HCT116 (cell line): ENCODE results near the gene CPT1A. TPM values are rescaled to one million over a fixed set of nuclear protein-coding genes. Genes with fewer than 3 reads are reported as not detected.

Source experiments
- ATAC-seq: fragments of 200-7000 bp; cut with Tn5 transposase; 2 replicates; pipeline ENCODE4 v1.9.1; 2020; ENCODE audit warnings: mild to moderate bottlenecking, moderate library complexity
- BruUV-seq: library from RNA; stranded (reverse); fragments of 400-500 nt; replicated peaks from 2 replicates; lab custom pipeline; 2021; lab: Mats Ljungman, UMichigan
- CTCF ChIA-PET: fragments of 300-600 bp; sonication (Branson Sonifier 250); formaldehyde crosslinking; loops from one replicate; lab custom pipeline; 2021; ENCODE audit warnings: antibody characterized with exemption; lab: Charles Lee
- POLR2A ChIA-PET: fragments of 300-600, 350-600 bp; sonication (Branson Sonifier 250); formaldehyde crosslinking; loops from one replicate; lab custom pipeline; 2021; ENCODE audit warnings: antibody characterized with exemption; lab: Charles Lee
- RAD21 ChIA-PET, 2 experiments: fragments of 300-600 bp; sonication (Branson Sonifier 250); formaldehyde crosslinking; loops; one replicate each; lab custom pipeline; 2023; ENCODE audit warnings: low total read pairs in 2 of 2; ENCODE audit not compliant: uncharacterized antibody in 2 of 2, unreplicated experiment in 2 of 2, low non-redundant PET in 1 of 2; lab: Charles Lee
- DNase-seq: peaks from one replicate; pipeline ENCODE4 v3.0.0-alpha.2; 2010; ENCODE audit warnings: low read depth, low spot score
- H2AFZ ChIP-seq: fragments of 200-600 bp; shearing (Covaris generic), sonication (generic); 2 replicates; pipeline ENCODE4 v1.6.1; 2017; ENCODE audit warnings: low read depth, mixed run types, mixed read lengths, antibody characterized with exemption, low read length; ENCODE audit not compliant: poor library complexity, severe bottlenecking
- H3K27ac ChIP-seq: 2 replicates; pipeline ENCODE4 v1.5.1; 2012; ENCODE audit warnings: low read depth, low read length
- H3K27me3 ChIP-seq: fragments of 200-600 bp; sonication (generic); 2 replicates; pipeline ENCODE4 v1.6.1; 2016; ENCODE audit warnings: mixed run types, low read length, mixed read lengths; ENCODE audit not compliant: insufficient read depth
- H3K36me3 ChIP-seq, 2 experiments: fragments of 200-500 bp in 1 of 2; fragments of 200-600 bp in 1 of 2; sonication (Bioruptor generic) in 1 of 2; sonication (generic) in 1 of 2; 2 replicates each; pipeline versions ENCODE4 v1.5.1 to v1.6.1; 2014 to 2016; ENCODE audit warnings: low read length in 2 of 2, inconsistent platforms in 1 of 2, mixed read lengths in 1 of 2, mixed run types in 1 of 2; ENCODE audit not compliant: insufficient read depth in 2 of 2, control insufficient read depth in 1 of 2
- H3K4me1 ChIP-seq, 2 experiments: fragments of 200-600 bp in 1 of 2; sonication (generic) in 1 of 2; 2 replicates each; pipeline versions ENCODE4 v1.5.1 to v1.6.1; 2012 to 2017; ENCODE audit warnings: low read length in 2 of 2, inconsistent platforms in 1 of 2, mild to moderate bottlenecking in 1 of 2, mixed read lengths in 1 of 2, mixed run types in 1 of 2, moderate library complexity in 1 of 2; ENCODE audit not compliant: insufficient read depth in 2 of 2, control insufficient read depth in 1 of 2
- H3K4me2 ChIP-seq: fragments of 200-600 bp; sonication (generic); 2 replicates; pipeline ENCODE4 v1.6.1; 2017; ENCODE audit warnings: mixed run types, low read length, mixed read lengths
- H3K4me3 ChIP-seq, 2 experiments: fragments of 200-600 bp in 1 of 2; sonication (generic) in 1 of 2; replicated peaks in 1 of 2; 2 replicates each; pipeline ENCODE4 v1.5.1; 2011 to 2016; ENCODE audit warnings: low read length in 2 of 2, control low read depth in 1 of 2, low read depth in 1 of 2, mild to moderate bottlenecking in 1 of 2, mixed read lengths in 1 of 2, mixed run types in 1 of 2
- H3K79me2 ChIP-seq: fragments of 200-600 bp; sonication (generic); 2 replicates; pipeline ENCODE4 v1.6.1; 2017; ENCODE audit warnings: mild to moderate bottlenecking, mixed run types, low read length, moderate library complexity, mixed read lengths; ENCODE audit not compliant: insufficient read depth
- H3K9ac ChIP-seq: fragments of 200-600 bp; sonication (generic); 2 replicates; pipeline ENCODE4 v1.6.1; 2016; ENCODE audit warnings: low read length, mixed read lengths
- H3K9me2 ChIP-seq: fragments of 200-600 bp; sonication (generic), shearing (Covaris generic); 2 replicates; pipeline ENCODE4 v1.6.1; 2017; ENCODE audit warnings: mixed run types, mild to moderate bottlenecking, moderate library complexity; ENCODE audit not compliant: insufficient read depth
- H3K9me3 ChIP-seq, 2 experiments: fragments of 200-500 bp in 1 of 2; fragments of 200-600 bp in 1 of 2; sonication (Bioruptor generic) in 1 of 2; sonication (generic) in 1 of 2; 2 replicates each; pipeline ENCODE4 v1.6.1; 2014 to 2017; ENCODE audit warnings: low read length in 2 of 2, mixed read lengths in 2 of 2, inconsistent platforms in 1 of 2, low read depth in 1 of 2, mild to moderate bottlenecking in 1 of 2, mixed run types in 1 of 2, moderate library complexity in 1 of 2; ENCODE audit not compliant: control insufficient read depth in 1 of 2, insufficient read depth in 1 of 2
- H4K20me1 ChIP-seq: fragments of 200-600 bp; sonication (generic), shearing (Covaris generic); 2 replicates; pipeline ENCODE4 v1.6.1; 2017; ENCODE audit warnings: mixed run types, mild to moderate bottlenecking, moderate library complexity; ENCODE audit not compliant: insufficient read depth
- EGR1 ChIP-seq: IDR thresholded peaks from 2 replicates; pipeline ENCODE4 v1.6.1; 2012; ENCODE audit warnings: low read depth
- EZH2 ChIP-seq: fragments of 200-600 bp; sonication (generic); IDR thresholded peaks from 2 replicates; pipeline ENCODE4 v1.6.1; 2017; ENCODE audit warnings: antibody characterized with exemption, mixed run types
- JUND ChIP-seq: IDR thresholded peaks from 2 replicates; pipeline ENCODE4 v1.6.1; 2012
- RAD21 ChIP-seq: IDR thresholded peaks from 2 replicates; pipeline ENCODE4 v1.6.1; 2012; ENCODE audit warnings: low read depth, mild to moderate bottlenecking
- SP1 ChIP-seq: IDR thresholded peaks from 2 replicates; pipeline ENCODE4 v1.6.1; 2012; ENCODE audit warnings: low read depth
- TCF7L2 ChIP-seq: IDR thresholded peaks from 2 replicates; pipeline ENCODE4 v1.7.0; 2011; ENCODE audit warnings: borderline replicate concordance, inconsistent platforms; ENCODE audit not compliant: insufficient read depth, insufficient read length; ENCODE audit errors: extremely low read depth
- ZBTB33 ChIP-seq: IDR thresholded peaks from 2 replicates; pipeline ENCODE4 v1.6.1; 2011; ENCODE audit warnings: mild to moderate bottlenecking, low read length, moderate library complexity; ENCODE audit not compliant: insufficient replicate concordance; ENCODE audit errors: extremely low read depth
- ZNF274 ChIP-seq: fragments of 200-500 bp; sonication (Bioruptor generic); IDR thresholded peaks from 2 replicates; pipeline ENCODE4 v1.6.1; 2014; ENCODE audit warnings: mild to moderate bottlenecking, low read depth, low read length, inconsistent platforms
- intact Hi-C: fragments of 100-400 bp; cut with micrococcal nuclease; formaldehyde crosslinking; loops from 2 replicates; pipeline ENCODE4 v1.10.0; 2022
- total RNA-seq: library from RNA; stranded (reverse); gene quantifications from one replicate; pipeline ENCODE4 v1.2.1, GENCODE V29; 2021; ENCODE audit not compliant: unreplicated experiment

The CPT1A gene
- total RNA-seq, 1 experiment from 2014 or later = 54.4 TPM

- no TSS peak for BruUV-seq
- Histone ChIP-seq H3K36me3 (peaks cover 18 to 34% of the 10 kb centered on the region in 2 experiments; a peak in 3 of 4 replicates), H3K27me3 (no peaks in the 10 kb centered on the region), H2AFZ (no peak overlapping the region), H3K79me2 (no peaks in the 10 kb centered on the region), H3K9me2 (no peaks in the 10 kb centered on the region), H3K4me3 (no peak overlapping the region), H3K4me2 (no peak overlapping the region), H3K27ac (no peak overlapping the region), H3K9ac (no peak overlapping the region), H4K20me1 (no peaks in the 10 kb centered on the region), H3K4me1 (no peaks in the 10 kb centered on the region), H3K9me3 (no peaks in the 10 kb centered on the region)
- ChIA-PET CTCF (interaction anchor here (1.1 to 1.2 kb wide), 3 partner anchors 46 to 258 kb away, joined by 3 to 4 read pairs (median 3); no protein-coding TSS in a partner anchor), RAD21 (no interaction called here), POLR2A (no interaction called here)
- intact Hi-C loops = no loop called here
- DNase-seq (no peak), ATAC-seq (peak; percentile 30; the same call in 1 of the 2 replicates)
- TF ChIP-seq EZH2 (no peak), RAD21 (no peak), ZNF274 (no peak), EGR1 (no peak), SP1 (no peak), JUND (no peak), ZBTB33 (no peak), TCF7L2 (no peak)
Observed at GRCh38 chr11:68890490-68891231, 48.9 kb upstream of the CPT1A start.
